GM12875 (cell line): ENCODE measurements around the gene MILR1.

Experiments
- H3K4me3 ChIP-seq: one replicate; pipeline ENCODE4 v1.5.1; 2011; ENCODE audit warnings: low read depth, low read length, control low read depth
- CTCF ChIP-seq: IDR thresholded peaks from 2 replicates; pipeline ENCODE4 v1.5.1; 2011; ENCODE audit warnings: low read depth, mild to moderate bottlenecking, control low read depth, inconsistent platforms, low read length, moderate library complexity, borderline replicate concordance; ENCODE audit not compliant: insufficient read depth

The MILR1 gene

GRCh38 chr17:64508683-64509082 is 59.8 kb downstream of the MILR1 start:
- TF ChIP-seq CTCF: no peak
- H3K4me3 ChIP-seq: no peak overlapping the region

- TF ChIP-seq CTCF: no peak
- H3K4me3 ChIP-seq: no peak overlapping the region
Observed at GRCh38 chr17:64509179-64509578, 60.3 kb downstream of the MILR1 start.

GRCh38 chr17:64515419-64515818 is 66.5 kb downstream of the MILR1 start:
- no peak for TF ChIP-seq CTCF
- no peak overlapping the region for H3K4me3 ChIP-seq

- TF ChIP-seq CTCF: no peak
- H3K4me3 ChIP-seq: no peak overlapping the region
Observed at GRCh38 chr17:64515829-64516228, 66.9 kb downstream of the MILR1 start.
